NCI-H2081 treated with DMSO at 0.1 percent for 48 hours (cell line): ENCODE results near the gene SULT1C2.
"Not testable (repeated sequence)": the region's sequence is repeated elsewhere in the genome, so short reads cannot be mapped to it uniquely, and the experiment has no call there.

Experiments
- DNase-seq: peaks from one replicate; lab custom pipeline; 2025; lab: John Stamatoyannopoulos, UW

Gene SULT1C2

GRCh38 chr2:108351889-108352288 is 63.2 kb downstream of the SULT1C2 start:
- DNase-seq = no peak

GRCh38 chr2:108354136-108354535 is 65.4 kb downstream of the SULT1C2 start:
- DNase-seq = no peak

GRCh38 chr2:108355906-108356734 is 67.4 kb downstream of the SULT1C2 start:
- DNase-seq = no peak

GRCh38 chr2:108359336-108359735 is 70.6 kb downstream of the SULT1C2 start:
- not testable (repeated sequence) for DNase-seq
